NCI-H69 (cell line): ENCODE data around the gene ANKMY2.
"Not testable (repeated sequence)": the region's sequence is repeated elsewhere in the genome, so short reads cannot be mapped to it uniquely, and the experiment has no call there.

Experiments
- DNase-seq: peaks from one replicate; lab custom pipeline; 2025; lab: John Stamatoyannopoulos, UW

ANKMY2 gene

DNA sequence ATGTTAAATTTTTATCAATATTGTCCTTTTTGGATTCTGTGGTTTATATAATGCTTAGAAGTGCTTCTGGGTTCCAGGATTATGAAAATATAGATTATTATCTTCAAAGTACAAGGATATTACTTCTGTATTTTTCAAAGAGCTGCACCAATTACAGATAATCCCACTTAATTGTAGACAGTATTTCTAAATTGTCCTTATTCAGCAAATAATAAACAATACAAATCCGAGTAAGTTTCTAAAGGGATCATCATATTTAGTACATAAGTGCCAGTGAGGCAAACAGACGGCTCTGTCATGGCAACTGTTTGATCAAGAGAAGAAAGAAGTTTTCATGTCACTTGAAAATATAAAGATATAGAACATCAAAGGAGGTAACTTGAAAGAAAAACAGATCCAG is 19.2 kb downstream of the ANKMY2 start:
- DNase-seq, result no peak

DNA sequence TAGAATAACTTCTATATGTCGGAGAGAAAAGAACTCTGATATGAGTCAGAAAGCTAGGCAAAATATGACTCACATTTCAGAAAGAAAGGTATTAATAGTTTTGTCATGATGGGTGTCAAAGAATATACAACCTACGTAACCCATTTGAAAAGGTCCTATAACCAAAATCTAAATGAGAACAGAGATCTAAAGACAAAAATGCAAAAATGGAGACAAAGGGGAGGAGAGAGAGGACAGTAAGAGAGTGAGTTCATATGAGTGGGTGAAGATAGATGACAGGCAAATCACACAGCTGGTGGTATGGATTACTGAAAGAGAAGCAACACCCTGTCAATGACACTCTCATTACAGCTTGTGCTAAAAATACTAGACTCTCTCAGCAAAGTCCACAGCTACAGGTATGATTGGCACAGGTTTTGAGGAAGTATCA is 25.6 kb downstream of the ANKMY2 start:
- peak; percentile 19 for DNase-seq

DNA sequence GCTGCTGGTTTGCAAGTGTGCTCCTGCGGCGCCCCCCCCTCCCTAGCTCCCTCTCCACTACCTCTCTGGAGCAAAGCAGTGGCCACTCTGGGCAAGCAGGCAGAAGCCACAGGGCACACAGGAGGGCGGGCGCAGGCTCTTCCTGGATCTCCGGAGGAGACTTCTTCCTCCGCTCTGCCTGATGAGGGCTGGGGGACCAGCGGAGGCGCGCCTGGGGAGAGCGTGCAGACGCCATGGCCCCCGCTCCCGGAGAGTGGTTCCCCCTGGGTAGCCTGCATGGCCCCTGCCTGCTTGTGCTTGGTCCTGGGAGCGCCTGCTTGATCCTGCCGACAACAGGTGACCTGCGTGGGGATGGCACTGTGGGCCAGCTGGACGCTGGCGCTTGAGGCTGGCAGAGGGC is 29.0 kb downstream of the ANKMY2 start:
- no peak for DNase-seq

DNA sequence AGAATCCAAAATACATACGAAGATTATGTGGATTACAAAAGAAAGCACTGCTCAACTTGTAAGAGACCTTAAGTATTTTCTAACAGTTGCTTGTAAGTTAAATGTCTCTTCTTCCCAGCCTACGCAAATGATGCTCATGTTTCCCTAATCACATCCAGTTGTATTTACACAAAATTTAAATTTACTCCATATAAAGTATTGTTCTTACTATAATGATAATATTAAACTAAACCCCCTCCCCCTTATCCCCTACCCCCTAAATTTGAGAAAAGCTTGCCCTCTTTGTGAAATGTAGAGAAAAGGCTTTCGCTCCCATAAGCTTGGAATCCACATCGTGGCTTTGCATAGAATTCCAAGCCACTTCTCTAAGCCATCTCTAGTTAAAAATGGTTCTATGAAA is 29.4 kb downstream of the ANKMY2 start:
- no peak for DNase-seq

- no peak for DNase-seq
Observed at GRCh38 chr7:16615228-16615627, 30.3 kb downstream of the ANKMY2 start.

DNA sequence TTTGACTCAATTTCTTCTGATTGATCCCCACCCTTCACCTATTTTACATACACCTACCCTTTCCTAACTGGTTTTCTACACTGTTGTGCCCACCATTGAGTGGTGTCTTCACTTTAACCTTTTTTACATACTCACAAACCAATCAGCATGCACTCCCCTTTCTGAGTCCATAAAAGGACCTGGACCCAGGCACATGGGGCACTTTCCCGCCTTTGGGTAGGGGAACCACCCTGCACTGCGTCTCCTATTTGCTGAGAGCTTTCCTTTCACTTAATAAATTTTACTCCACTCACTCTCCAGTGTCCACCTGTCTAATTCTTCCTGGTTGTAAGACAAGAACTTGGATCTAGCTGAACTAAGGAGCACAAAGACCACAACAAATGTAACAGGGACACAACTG is 33.8 kb downstream of the ANKMY2 start:
- peak; percentile 7 for DNase-seq

- DNase-seq, result no peak
Observed at GRCh38 chr7:16609842-16610450, 35.6 kb downstream of the ANKMY2 start.

DNA sequence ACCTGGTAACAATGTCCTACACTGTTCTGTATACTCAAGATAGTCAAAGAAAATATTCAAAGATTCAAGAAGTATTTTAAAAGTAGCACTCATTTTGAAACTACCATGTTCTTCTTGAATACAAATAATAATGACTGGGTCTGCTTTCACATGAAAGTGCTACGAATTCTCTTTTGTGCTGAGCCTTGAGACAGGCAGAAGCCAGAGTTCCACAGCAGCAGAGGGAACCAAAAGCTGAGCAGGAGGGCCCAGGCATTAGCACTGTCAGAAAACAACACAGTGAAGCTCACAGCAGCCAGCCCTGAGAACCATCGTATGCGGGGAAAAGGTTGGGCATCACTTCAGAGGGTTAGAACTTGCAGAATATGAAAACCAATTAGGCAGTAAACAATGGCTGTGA is 38.9 kb downstream of the ANKMY2 start:
- no peak for DNase-seq

- DNase-seq, result peak; percentile 29
Observed at GRCh38 chr7:16604054-16604453, 41.5 kb downstream of the ANKMY2 start.

GRCh38 chr7:16603633-16604032 is 41.9 kb downstream of the ANKMY2 start:
- DNase-seq, result peak; percentile 21

- DNase-seq, result peak; percentile 40
Observed at GRCh38 chr7:16599860-16600259, 45.7 kb downstream of the ANKMY2 start.

- no peak for DNase-seq
Observed at GRCh38 chr7:16598015-16598414, 47.5 kb downstream of the ANKMY2 start.

- DNase-seq, result not testable (repeated sequence)
Observed at GRCh38 chr7:16595596-16595995, 50.0 kb downstream of the ANKMY2 start.

DNA sequence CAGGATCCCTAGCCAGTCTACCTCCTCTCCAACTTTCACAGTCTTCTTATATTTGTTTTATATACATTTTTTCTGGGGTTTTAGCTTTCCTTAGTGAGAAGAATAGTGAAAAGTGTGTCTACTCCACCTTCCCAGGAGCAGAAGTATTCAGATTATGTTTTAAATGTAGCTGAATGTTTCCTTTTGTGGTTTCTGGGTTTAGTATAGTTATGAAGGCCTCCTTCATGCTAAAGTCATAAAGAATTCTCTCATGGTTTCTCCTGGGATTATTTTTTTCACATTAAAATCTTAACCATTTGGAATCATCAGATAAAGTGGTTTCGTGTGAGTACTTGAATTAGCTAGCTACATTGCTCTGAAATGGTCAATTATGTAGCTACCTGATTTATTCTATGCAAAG is 50.9 kb downstream of the ANKMY2 start:
- DNase-seq, result no peak

- no peak for DNase-seq
Observed at GRCh38 chr7:16594061-16594460, 51.5 kb downstream of the ANKMY2 start.

GRCh38 chr7:16592395-16592794 is 53.2 kb downstream of the ANKMY2 start:
- DNase-seq, result no peak

- peak; percentile 59 for DNase-seq
Observed at GRCh38 chr7:16590424-16590823, 55.1 kb downstream of the ANKMY2 start.

DNA sequence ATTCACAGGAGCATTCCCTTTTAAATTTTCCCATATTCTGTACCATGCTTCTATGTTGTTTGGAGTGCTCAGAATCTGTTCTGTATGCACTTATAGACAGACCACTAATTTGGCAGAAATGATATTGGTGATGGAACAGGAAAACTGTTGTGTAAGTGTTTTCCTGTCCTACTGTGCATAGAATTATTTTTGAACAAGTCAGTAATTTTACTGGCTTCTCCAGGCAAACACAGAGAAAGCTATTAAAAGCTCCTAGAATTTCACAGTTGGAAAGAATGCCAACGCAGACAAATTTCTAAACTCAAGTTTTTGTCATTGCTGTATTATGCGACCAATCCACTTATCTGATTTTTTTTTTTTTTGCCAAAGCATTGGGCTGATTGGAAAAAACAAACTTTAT is 55.7 kb downstream of the ANKMY2 start:
- DNase-seq, result no peak

GRCh38 chr7:16587790-16588189 is 57.8 kb downstream of the ANKMY2 start:
- peak; percentile 83 for DNase-seq

DNA sequence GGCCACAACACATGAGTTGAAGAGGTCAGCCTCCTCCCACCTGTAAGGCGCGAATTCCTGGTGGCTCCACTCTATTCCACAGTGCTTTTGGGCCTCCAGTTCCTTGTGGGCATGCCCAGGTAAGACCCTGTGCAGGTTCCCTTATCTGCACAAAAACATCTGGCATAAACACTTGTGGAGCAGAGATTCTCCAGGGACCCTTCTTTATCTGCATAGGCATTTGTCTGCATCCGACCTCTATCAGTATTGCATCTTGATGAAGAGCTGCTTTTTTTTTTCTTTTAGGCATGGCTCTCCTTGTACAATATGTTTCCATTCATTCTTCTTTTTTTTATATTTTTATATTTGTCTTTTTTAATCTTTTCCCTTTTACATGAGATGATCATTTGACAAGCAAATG is 58.4 kb downstream of the ANKMY2 start:
- no peak for DNase-seq

GRCh38 chr7:16586081-16586874 is 59.3 kb downstream of the ANKMY2 start:
- DNase-seq, result no peak

- no peak for DNase-seq
Observed at GRCh38 chr7:16585540-16585939, 60.0 kb downstream of the ANKMY2 start.

DNA sequence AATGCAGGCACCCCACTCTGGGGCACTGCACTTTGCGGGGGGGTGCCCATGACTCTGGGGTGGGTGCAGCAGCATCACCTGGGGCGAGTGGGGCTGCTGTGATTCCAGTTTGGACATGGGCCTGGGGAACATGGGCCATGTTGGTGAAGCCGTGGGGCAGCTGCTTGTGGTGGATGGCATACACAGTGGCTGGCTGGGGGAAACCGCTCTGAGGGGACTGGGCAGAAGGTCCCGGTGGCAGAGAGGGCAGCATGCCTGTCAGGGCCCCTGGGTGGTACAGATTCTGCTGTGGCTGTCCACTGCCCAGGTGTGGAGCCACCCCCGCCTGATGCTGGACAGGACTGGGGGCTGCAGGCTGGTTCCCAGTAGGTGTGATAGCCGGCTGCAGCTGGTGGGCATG is 61.7 kb downstream of the ANKMY2 start:
- DNase-seq, result no peak

DNA sequence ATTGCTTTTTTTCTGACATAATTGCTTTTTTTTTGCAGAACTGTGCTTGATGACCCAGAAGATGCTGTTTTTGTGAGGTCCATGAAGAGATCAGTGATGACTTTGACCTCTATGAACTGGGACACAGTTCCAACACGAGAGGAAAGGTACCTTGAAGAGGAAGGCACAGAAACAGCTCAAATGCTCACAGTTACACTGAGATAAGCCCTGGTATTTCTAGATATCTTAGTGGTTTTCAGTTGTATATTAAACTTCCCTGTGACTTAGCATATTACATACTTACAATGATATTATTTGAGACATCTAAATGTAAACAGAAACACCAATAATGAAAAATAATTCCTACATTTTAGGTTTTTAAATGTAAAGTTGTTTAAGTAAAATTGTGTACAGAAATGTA is 64.3 kb downstream of the ANKMY2 start:
- DNase-seq, result no peak
